ENCODE measurements around the gene S100A13.
"Not testable (repeated sequence)": the region's sequence is repeated elsewhere in the genome, so short reads cannot be mapped to it uniquely, and the experiment has no call there.

S100A13 gene

GRCh38 chr1:153607381-153607780 lies 19.9 kb downstream of the S100A13 start:
- DNase-seq: no peak

GRCh38 chr1:153606194-153606593 lies 21.1 kb downstream of the S100A13 start:
- DNase-seq: no peak

- no peak for DNase-seq
Observed at GRCh38 chr1:153602749-153603148, 24.6 kb downstream of the S100A13 start.

DNA sequence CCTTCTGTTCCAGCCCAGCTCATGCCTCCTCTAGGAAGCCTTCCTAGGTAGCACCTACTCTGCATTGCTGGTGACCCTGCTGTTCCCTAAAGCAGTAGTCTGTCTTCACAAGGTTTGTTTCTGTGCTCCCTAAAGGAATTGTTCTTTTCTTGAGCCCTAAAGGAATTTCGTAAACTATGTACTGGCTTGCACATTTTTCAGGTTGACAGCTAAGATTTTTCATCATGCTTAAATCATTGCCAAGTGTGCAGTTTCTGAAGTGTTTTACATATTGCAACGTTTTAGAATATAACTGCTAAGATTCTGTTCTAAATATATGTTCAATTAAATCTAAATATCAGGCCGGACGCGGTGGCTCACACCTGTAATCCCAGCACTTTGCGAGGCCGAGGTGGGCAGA lies 27.5 kb downstream of the S100A13 start:
- DNase-seq: no peak

GRCh38 chr1:153598309-153599172 lies 28.8 kb downstream of the S100A13 start:
- DNase-seq: no peak

DNA sequence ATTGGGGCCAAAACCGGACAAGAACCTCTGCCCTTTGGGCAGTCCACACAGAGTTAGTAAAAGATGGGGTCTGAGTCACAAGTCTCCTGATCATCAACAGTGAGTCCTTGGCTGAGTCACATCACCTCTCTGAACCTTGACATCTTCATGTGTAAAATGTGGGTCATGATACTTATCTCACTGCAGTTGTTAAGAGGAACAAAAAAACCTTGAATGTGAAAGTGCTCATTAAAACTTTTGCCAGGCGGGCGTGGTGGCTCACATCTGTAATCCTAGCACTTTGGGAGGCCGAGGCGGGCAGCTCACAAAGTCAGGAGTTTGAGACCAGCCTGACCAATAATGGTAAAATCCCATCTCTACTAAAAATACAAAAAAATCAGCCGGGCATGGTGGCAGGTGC lies 30.1 kb downstream of the S100A13 start:
- DNase-seq: no peak

GRCh38 chr1:153592748-153593147 lies 34.6 kb downstream of the S100A13 start:
- DNase-seq: no peak

GRCh38 chr1:153588482-153588881 lies 38.8 kb downstream of the S100A13 start:
- DNase-seq: no peak

DNA sequence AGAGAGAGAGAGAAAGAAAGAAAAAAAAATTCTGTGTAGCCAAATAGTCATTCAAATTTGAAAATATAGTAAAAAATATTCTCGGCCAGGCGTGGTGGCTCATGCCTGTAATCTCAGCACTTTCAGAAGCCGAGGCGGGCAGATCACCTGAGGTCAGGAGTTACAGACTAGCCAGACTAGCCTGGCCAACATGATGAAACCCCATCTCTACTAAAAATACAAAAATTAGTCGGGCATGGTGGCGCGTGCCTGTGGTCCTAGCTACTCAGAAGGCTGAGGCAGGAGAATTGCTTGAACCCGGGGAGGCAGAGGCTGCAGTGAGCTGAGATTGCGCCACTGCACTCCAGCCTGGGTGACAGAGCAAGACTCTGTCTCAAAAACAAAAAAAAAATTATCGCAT lies 39.3 kb downstream of the S100A13 start:
- DNase-seq: not testable (repeated sequence)

GRCh38 chr1:153587314-153587713 lies 40.0 kb downstream of the S100A13 start:
- DNase-seq: no peak

GRCh38 chr1:153586347-153586746 lies 41.0 kb downstream of the S100A13 start:
- DNase-seq: no peak

DNA sequence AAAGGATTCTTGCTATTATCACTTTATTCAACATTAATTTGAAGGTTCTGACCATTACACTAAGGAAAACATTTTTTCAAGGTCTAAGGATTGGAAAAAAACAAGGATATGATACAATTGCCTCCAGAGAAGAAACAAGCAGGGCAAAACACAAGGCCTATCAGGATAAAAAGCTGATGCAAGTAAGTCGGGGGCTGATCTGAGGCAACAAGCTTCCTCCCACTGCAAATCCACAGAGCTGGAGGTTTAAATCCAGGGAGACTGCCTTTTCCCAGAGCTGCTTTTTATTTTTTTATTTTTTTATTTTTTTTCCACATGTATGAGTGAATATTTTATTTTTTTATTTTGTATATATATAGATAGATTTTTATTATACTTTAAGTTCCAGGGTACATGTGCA lies 42.3 kb downstream of the S100A13 start:
- DNase-seq: no peak

- DNase-seq: no peak
Observed at GRCh38 chr1:153583976-153584375, 43.3 kb downstream of the S100A13 start.

GRCh38 chr1:153583514-153583913 lies 43.8 kb downstream of the S100A13 start:
- DNase-seq: not testable (repeated sequence)

GRCh38 chr1:153582836-153583235 lies 44.5 kb downstream of the S100A13 start:
- DNase-seq: not testable (repeated sequence)

- DNase-seq: no peak
Observed at GRCh38 chr1:153578936-153579335, 48.4 kb downstream of the S100A13 start.

DNA sequence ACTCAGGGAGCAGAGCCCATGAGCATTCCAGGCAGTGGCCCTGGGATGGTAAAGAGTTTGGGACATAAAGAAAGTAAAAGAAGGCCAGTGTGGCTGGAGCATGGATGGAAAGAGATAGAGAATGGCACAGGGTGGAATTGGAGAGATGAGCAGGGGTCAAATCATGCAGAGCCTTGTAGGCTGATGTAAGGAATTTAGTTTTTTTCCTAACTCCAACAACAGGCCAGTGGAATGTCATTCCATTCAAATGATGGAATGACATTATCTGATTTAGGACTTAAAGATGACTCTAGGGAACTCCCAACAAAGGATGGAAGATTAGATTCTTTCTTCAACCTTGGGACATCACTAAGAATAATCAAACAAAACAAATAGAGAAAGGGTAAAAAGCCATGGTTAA lies 48.8 kb downstream of the S100A13 start:
- no peak for DNase-seq

GRCh38 chr1:153577624-153578051 lies 49.7 kb downstream of the S100A13 start:
- DNase-seq: no peak

DNA sequence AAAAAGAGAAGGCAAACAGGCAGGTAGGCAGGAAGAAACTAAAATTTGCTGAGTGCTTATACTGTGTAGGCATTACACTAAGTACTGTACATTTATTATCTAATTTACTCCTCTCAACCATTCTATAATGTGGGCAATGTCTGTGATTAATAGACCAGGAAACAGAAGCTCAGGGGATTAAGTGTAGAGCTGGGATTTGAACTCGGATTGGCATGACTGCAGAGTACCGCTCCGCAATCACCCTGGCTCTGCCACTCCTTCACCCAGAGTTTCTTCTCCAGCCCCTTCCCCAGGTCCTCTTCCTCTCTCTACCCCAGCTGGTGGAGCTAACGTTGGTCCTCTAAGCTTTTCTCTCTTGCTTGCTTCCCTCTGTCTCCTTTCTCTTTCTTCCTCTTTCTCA lies 50.2 kb downstream of the S100A13 start:
- no peak for DNase-seq

GRCh38 chr1:153575497-153575896 lies 51.8 kb downstream of the S100A13 start:
- DNase-seq: not testable (repeated sequence)

GRCh38 chr1:153575081-153575491 lies 52.2 kb downstream of the S100A13 start:
- not testable (repeated sequence) for DNase-seq

DNA sequence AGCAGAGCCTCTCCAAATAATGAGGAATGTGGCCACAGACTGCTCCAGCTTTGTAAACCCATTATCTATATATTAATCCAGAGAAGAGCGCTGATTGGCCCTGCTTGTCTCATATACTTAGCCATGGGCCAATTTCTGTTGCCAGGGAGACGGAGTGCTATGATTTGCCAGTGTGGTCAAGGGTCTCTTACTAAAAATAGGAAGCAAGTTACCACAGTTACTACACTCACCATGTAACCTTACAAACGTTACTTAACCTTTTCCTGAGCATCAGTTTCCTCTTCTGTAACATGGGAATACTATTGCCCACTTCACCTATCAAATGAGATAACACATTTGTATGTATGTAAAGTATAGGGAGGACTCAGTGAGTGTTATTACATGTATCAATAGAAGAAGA lies 54.0 kb downstream of the S100A13 start:
- DNase-seq: no peak

DNA sequence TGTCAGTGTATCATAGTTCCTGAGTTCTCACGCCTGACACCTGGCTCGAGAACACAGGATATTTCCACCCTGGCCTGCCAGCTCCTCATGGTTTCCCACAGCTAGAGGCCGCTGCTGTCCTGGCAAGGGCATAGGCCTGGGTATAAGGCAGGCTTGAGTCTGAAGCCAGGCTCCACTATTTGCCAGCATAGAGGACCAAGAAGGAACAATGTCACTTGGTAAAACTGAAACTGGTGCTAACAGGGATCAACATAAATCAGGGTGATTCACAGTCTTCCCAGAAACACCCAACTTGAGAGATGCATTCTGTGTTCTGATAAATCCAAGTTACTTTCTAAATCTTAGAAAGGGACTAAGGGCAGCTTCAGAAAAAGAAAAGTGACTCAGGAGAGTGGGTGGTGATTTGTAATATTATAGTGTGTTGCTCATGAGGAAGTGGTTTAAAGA lies 54.7 kb downstream of the S100A13 start:
- DNase-seq: peak; percentile 49

GRCh38 chr1:153571706-153572105 lies 55.6 kb downstream of the S100A13 start:
- no peak for DNase-seq
